ENCODE results near the gene NPEPPS. TPM values are rescaled to one million over a fixed set of nuclear protein-coding genes. Genes with fewer than 3 reads are reported as not detected.
A peak's percentile ranks its signal among the peaks of the same experiment; 100 is the strongest.

Gene NPEPPS
- polyA plus RNA-seq, 1 donor: 154 TPM

- DNase-seq: no peak
These were observed 103.1 kb downstream of the NPEPPS start for GRCh38 chr17:47633996-47634395.

DNA sequence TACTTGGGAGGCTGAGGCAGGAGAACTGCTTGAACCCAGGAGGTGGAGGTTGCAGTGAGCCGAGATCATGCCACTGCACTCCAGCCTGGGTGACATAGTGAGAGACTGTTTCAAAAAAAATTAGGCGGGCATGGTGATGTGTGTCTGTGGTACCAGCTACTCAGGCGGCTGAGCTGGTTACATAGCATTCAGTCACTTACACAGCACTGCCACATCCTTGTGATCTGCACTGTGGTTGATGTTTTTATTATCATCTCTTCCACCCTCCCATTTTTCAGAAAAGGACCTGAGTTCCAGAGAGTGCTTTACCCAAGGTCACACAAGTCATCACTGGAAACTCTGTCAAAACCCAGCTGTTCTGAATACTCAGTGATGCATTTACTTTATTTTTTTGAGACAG is 104.0 kb downstream of the NPEPPS start:
- DNase-seq: no peak

DNA sequence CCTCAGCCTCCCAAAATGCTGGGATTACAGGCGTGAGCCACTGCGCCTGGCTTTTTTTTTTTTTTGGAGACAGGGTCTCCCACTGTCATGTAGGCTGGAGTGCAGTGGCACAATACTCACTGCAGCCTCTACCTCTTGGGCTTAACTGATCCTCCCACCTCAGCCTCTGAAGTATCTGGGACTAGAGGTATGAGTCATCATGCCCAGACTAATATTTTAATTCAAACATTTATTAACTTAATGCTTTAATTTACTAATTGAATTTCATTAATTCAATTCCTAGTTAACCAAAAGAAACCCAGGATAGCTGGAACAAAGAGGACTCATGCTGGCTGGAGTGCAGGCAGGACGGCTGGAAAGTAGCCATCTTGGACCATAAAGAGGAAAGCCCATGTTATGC is 104.8 kb downstream of the NPEPPS start:
- DNase-seq: no peak

GRCh38 chr17:47636273-47637030 is 105.5 kb downstream of the NPEPPS start:
- DNase-seq: no peak

- no peak for DNase-seq
These were observed 108.0 kb downstream of the NPEPPS start for GRCh38 chr17:47638903-47639302.

DNA sequence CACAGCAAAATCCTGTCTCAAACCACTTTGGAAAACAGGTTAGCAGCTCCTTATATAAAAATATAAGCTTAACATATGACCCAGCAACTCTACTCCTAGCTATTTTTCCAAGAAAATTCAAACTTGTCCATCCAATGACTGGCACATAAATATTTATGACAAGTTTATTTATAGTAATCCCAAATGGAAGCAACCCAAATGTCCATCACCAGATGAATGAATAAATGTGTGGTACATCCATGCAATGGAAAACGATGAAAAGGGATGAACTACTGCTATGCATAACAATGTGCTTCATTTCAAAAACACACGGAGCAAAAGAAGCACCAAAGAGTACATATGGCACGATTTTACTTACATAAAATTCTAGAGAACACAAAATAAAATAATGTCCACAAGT is 109.2 kb downstream of the NPEPPS start:
- no peak for DNase-seq

- DNase-seq: no peak
These were observed 110.3 kb downstream of the NPEPPS start for GRCh38 chr17:47641202-47641601.

GRCh38 chr17:47643116-47643515 is 112.2 kb downstream of the NPEPPS start:
- no peak for DNase-seq

DNA sequence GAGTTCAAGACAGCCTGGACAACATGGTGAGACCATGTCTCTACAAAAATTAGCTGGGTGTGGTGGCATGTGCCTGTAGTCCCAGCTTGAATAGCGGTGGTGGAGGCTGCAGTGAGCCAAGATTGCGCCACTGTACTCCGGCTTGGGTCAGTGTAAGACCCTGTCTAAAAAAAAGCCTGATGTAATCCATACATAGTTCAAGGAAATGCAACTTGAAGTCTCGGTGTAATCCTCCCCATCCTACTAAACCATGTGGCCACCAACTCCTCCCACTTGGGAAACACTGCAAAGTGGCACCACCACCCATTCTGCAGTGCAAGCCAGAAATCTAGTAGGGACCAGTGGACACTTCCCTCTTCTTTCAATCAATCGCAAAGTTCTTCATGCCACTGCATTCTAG is 113.4 kb downstream of the NPEPPS start:
- no peak for DNase-seq

GRCh38 chr17:47649153-47649971 is 118.5 kb downstream of the NPEPPS start, which contains the start of gene KPNB1:
Gene KPNB1 (plus strand): TSS chr17:47649919. CDS start chr17:47650245, 326 bp downstream.
- DNase-seq: peak; percentile 100

DNA sequence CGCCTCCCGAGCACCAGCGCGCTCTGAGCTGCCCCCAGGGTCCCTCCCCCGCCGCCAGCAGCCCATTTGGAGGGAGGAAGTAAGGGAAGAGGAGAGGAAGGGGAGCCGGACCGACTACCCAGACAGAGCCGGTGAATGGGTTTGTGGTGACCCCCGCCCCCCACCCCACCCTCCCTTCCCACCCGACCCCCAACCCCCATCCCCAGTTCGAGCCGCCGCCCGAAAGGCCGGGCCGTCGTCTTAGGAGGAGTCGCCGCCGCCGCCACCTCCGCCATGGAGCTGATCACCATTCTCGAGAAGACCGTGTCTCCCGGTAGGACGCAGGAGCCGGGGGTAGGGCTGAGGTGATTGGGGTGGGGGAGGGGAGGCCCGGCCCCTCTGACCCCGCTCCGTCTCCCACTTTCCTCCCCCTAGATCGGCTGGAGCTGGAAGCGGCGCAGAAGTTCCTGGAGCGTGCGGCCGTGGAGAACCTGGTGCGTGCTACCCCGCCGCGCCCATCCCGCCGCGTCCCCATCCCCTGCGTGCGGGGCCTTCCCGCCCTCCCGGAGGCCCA is 119.1 kb downstream of the NPEPPS start:
- no peak for DNase-seq

DNA sequence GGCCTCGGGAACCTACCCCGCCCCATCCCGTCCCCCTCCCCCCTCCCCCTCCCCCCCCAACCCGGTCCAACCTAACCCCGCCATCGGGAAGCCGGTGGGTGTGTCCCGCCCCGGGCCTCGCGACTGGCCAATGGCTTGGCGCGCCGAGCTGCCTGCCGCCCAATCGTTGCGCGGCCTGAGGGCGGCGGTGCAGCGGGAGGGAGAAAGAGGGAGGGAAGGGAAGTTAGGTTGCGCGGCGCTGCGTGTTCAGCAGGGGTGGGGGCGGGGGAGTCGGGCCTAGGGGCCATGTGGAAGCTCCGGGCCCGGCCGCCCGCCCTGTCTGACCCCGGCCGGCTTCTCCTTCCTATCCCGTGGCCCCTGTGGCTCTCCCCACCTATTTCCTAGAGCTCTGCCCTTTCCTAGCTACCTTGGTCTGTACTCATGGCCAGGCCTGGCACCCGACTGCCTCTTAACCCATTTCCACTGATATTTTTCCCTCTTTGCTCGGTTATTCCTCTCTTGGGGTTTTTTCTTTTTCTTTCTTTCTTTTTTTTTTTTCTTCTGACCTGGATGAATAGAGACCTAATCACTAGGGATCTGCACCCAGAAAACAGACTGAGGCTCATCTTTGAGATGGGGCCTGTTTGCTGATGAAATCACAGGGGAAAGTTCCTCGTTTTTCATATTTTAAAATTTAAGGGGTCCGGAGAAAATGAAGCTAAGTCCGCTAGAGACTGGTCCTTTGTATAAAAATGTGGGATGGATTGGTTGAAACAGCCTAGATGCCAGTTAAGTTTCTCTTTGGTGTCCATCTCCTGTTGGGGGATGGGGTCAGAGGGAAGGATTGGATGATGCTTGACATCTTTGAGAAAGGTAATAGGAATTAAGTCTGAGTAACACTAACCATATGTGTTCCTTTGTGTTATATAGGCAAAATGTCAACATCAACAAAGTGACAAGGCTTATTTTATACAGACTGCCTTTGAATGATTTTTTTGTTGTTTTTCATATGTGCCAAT is 119.9 kb downstream of the NPEPPS start:
- DNase-seq: peak; percentile 95

DNA sequence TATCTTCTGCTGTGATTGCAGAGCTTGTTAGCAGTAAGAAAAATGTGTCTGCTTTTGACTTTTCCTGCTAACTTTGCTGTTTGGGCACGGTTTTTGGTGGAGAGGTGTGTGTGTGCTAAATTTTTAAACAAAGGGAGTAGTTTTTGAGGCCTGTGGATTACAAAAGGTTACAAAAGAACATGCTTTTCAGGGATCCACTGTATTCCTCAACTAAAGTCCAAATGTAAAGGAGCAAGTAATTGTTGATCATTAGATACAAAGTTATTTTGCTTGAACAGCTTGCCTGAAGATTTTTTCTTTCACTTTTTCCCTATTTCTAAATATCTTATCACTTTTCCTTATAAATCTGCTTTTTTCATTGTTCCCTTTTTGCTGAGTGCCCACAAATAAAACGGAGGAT is 120.8 kb downstream of the NPEPPS start:
- no peak for DNase-seq

- DNase-seq: no peak
These were observed 121.7 kb downstream of the NPEPPS start for GRCh38 chr17:47652570-47652969.

- no peak for DNase-seq
These were observed 122.5 kb downstream of the NPEPPS start for GRCh38 chr17:47653442-47653841.

DNA sequence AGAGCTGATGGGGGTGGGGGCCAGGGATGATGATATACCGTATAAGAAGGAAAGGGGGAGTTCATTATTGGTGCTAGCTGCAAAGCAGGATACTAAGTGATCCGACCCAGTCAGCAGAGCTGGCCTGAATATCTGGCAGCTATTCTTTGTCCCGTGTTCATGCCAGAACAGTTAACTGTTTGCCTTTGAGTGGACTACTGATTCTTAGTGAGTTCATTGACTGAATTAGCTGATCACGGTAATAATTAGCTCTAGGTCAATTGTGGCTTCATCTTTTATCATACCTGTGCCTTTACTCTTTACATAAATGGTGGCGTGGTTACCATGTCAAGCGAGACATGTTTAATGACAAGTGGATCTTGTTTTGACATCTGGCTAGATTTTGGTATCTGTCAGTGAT is 124.1 kb downstream of the NPEPPS start:
- no peak for DNase-seq

DNA sequence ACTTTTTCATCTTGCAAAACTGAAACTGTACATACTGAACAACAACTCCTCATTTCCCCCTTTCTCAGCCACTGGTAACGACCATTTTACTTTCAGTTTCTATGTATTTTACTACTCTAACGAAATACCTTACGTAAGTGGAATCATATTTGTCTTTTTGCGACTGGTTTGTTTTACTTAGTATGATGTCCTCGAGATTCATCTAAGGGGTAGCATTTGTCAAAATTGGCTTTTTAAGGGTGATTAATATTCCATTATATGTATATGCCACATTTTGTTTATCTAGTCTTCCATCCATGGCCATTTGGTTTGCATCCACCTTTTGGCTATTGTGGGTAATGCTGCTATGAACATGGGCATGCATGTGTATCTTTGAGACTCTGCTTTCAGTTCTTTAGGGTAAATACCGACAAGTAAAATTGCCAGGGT is 129.2 kb downstream of the NPEPPS start:
- no peak for DNase-seq

GRCh38 chr17:47663912-47664623 is 133.2 kb downstream of the NPEPPS start:
- peak; percentile 54 for DNase-seq

- DNase-seq: no peak
These were observed 133.7 kb downstream of the NPEPPS start for GRCh38 chr17:47664624-47664941.

- no peak for DNase-seq
These were observed 134.7 kb downstream of the NPEPPS start for GRCh38 chr17:47665655-47666054.

GRCh38 chr17:47669081-47669480 is 138.2 kb downstream of the NPEPPS start:
- DNase-seq: no peak

DNA sequence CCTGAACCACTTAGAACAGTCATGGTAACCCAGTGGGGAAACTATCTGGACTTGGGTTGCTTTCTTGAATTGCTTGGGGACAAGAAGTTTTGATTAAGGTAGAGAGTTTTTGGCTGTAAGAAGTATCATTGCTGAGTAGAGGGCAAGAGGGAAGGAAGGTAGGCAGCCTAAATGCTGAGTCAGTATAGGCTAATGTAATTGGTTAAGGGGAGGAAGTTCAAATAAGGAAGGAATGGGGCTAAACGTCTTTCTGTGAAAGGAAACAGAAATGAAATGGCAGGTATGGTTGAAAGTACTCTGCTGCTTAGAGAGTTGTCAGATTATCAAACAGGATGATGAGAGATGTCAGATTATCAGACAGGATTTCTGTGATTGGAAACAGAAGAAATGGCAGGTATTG is 139.2 kb downstream of the NPEPPS start:
- no peak for DNase-seq

Data from hindlimb muscle (tissue), 1 donor.